ENCODE measurements around the gene IRF2.

IRF2 gene

DNA sequence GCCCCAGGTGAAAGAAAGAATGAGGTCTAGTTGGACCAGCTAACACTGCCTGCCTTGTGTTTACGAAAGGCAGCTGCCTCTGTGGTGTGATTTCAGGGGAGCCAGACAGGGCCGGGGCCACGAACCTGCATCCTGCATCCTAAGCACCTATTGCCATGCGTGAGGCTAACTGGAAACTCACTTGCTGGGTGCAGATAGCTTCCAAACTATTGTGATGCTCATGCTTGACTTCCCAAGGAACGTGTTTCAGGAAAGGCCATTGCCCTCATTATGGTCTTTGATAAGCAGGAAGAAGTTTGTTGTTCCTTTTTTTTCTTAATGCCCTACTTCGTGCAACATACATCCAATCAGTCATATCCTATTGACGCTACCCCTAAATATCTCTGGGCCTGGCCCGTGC, 2.3 kb upstream of the IRF2 start:
- Histone ChIP-seq H3K4me2 (ENCODE audit: low read depth, low read length) (no peak overlapping the region), H3K27ac (ENCODE audit: low read length) (no peak overlapping the region), H3K4me1 (ENCODE audit: low read length) (peaks cover 6% of the 10 kb centered on the region), H3K27me3 (replicated peaks; ENCODE audit: insufficient read depth, low read length) (no peaks in the 10 kb centered on the region), H4K20me1 (ENCODE audit: insufficient read depth, low read length) (no peaks in the 10 kb centered on the region), H3K79me2 (ENCODE audit: low read length) (peaks cover 40% of the 10 kb centered on the region), H3K9me2 (replicated peaks; ENCODE audit: insufficient read depth, low read length) (no peaks in the 10 kb centered on the region), H3K9me3 (replicated peaks; ENCODE audit: insufficient read depth, low read length) (no peaks in the 10 kb centered on the region), H2AFZ (ENCODE audit: low read length) (no peak overlapping the region), H3K9ac (ENCODE audit: low read length) (no peak overlapping the region), H3K4me3 (ENCODE audit: low read length) (no peak overlapping the region), H3F3A (ENCODE audit: insufficient read depth, low read length) (peaks cover 45% of the 10 kb centered on the region), H3K36me3 (replicated peaks; ENCODE audit: insufficient read depth, low read length) (no peaks in the 10 kb centered on the region)
- TF ChIP-seq EZH2 (optimal IDR thresholded peaks at IDR 0.05; ENCODE audit: low read depth, low read length), result no peak
- TF ChIP-seq, protein P1, sequence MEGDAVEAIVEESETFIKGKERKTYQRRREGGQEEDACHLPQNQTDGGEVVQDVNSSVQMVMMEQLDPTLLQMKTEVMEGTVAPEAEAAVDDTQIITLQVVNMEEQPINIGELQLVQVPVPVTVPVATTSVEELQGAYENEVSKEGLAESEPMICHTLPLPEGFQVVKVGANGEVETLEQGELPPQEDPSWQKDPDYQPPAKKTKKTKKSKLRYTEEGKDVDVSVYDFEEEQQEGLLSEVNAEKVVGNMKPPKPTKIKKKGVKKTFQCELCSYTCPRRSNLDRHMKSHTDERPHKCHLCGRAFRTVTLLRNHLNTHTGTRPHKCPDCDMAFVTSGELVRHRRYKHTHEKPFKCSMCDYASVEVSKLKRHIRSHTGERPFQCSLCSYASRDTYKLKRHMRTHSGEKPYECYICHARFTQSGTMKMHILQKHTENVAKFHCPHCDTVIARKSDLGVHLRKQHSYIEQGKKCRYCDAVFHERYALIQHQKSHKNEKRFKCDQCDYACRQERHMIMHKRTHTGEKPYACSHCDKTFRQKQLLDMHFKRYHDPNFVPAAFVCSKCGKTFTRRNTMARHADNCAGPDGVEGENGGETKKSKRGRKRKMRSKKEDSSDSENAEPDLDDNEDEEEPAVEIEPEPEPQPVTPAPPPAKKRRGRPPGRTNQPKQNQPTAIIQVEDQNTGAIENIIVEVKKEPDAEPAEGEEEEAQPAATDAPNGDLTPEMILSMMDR (IDR thresholded peaks at IDR 0.05; ENCODE audit: low read length), result no peak
- no peak for TF ChIP-seq EZH2phosphoT487 (IDR thresholded peaks at IDR 0.05; ENCODE audit: low read length)
- no peak for DNase-seq

DNA sequence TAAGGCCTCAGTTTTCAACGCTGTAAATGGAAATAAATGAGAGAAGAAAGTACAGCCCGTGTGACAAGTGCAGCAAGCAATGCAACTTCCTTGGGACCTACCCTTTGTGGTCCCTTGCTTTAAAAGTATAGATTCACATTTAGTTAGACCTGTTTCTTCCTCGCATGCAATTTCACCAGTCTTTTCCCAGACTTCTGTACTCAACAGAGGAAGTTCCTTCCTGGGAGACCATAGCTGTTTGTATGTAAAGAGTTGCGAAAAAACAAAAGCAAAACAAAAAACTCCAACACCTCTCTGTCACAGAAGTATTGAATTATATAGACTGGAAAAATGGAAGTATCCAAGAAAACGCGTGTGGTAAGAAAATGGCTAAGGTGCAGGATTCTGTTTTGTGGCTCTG, 1.1 kb upstream of the IRF2 start:
- Histone ChIP-seq H3K27me3 (replicated peaks; ENCODE audit: insufficient read depth, low read length) (no peaks in the 10 kb centered on the region), H3K9me2 (replicated peaks; ENCODE audit: insufficient read depth, low read length) (no peaks in the 10 kb centered on the region), H4K20me1 (ENCODE audit: insufficient read depth, low read length) (no peaks in the 10 kb centered on the region), H3K36me3 (replicated peaks; ENCODE audit: insufficient read depth, low read length) (no peaks in the 10 kb centered on the region), H3K4me3 (ENCODE audit: low read length) (peak overlapping the region; percentile 87), H3K9me3 (replicated peaks; ENCODE audit: insufficient read depth, low read length) (no peaks in the 10 kb centered on the region), H3K79me2 (ENCODE audit: low read length) (peaks cover 52% of the 10 kb centered on the region), H2AFZ (ENCODE audit: low read length) (0 out of 2 replicates have a peak overlapping the region, but pooled peaks have one; percentile 3), H3K9ac (ENCODE audit: low read length) (peak overlapping the region; percentile 91), H3K4me1 (ENCODE audit: low read length) (peaks cover 18% of the 10 kb centered on the region), H3F3A (ENCODE audit: insufficient read depth, low read length) (peaks cover 48% of the 10 kb centered on the region), H3K4me2 (ENCODE audit: low read depth, low read length) (peak overlapping the region; percentile 96), H3K27ac (ENCODE audit: low read length) (peak overlapping the region; percentile 96; the same call in 1 of the 2 replicates)
- DNase-seq, result no peak
- TF ChIP-seq EZH2 (optimal IDR thresholded peaks at IDR 0.05; ENCODE audit: low read depth, low read length) (no peak), EZH2phosphoT487 (IDR thresholded peaks at IDR 0.05; ENCODE audit: low read length) (no peak)
- TF ChIP-seq, protein P1 (IDR thresholded peaks at IDR 0.05; ENCODE audit: low read length), result no peak

DNA sequence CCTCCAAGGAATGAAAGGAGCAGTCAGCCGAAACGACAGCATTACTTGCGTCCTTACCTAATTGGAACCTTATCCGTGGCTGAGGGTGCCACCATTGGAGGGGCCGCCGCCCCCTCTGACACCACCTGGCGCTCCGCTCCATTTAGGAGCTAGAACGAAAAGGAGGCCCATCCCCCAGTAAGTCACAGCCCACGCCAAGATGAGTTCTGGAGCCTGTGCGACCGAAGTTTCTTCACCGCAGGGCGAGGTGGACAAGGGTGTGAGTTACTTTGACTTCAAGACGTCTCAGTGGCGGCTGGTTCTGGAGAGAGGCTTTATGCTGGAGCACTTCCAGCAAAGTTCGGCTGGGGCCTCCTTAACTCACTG, 729 bp upstream of the IRF2 start:
- no peaks in the 10 kb centered on the region for H4K20me1 ChIP-seq (ENCODE audit: insufficient read depth, low read length)
- H3K9ac ChIP-seq (ENCODE audit: low read length), result peak overlapping the region; percentile 91
- no peaks in the 10 kb centered on the region for H3K9me2 ChIP-seq (replicated peaks; ENCODE audit: insufficient read depth, low read length)
- peak overlapping the region; percentile 96 for H3K4me2 ChIP-seq (ENCODE audit: low read depth, low read length)
- peaks cover 21% of the 10 kb centered on the region for H3K4me1 ChIP-seq (ENCODE audit: low read length)
- H3K79me2 ChIP-seq (ENCODE audit: low read length), result peaks cover 56% of the 10 kb centered on the region
- peak; percentile 52 for DNase-seq
- peak overlapping the region; percentile 96 for H3K27ac ChIP-seq (ENCODE audit: low read length)
- H3K36me3 ChIP-seq (replicated peaks; ENCODE audit: insufficient read depth, low read length), result no peaks in the 10 kb centered on the region
- no peaks in the 10 kb centered on the region for H3K27me3 ChIP-seq (replicated peaks; ENCODE audit: insufficient read depth, low read length)
- TF ChIP-seq EZH2 (optimal IDR thresholded peaks at IDR 0.05; ENCODE audit: low read depth, low read length), result no peak
- TF ChIP-seq EZH2phosphoT487 (IDR thresholded peaks at IDR 0.05; ENCODE audit: low read length), result no peak
- TF ChIP-seq, protein P1 (IDR thresholded peaks at IDR 0.05; ENCODE audit: low read length), result no peak
- peak overlapping the region; percentile 87 for H3K4me3 ChIP-seq (ENCODE audit: low read length)
- no peaks in the 10 kb centered on the region for H3K9me3 ChIP-seq (replicated peaks; ENCODE audit: insufficient read depth, low read length)
- H3F3A ChIP-seq (ENCODE audit: insufficient read depth, low read length), result peaks cover 48% of the 10 kb centered on the region
- 0 out of 2 replicates have a peak overlapping the region, but pooled peaks have one; percentile 3 for H2AFZ ChIP-seq (ENCODE audit: low read length)
